ENCODE results near the gene SLC25A47.
A peak's percentile ranks its signal among the peaks of the same experiment; 100 is the strongest.
"Not testable (repeated sequence)": the region's sequence is repeated elsewhere in the genome, so short reads cannot be mapped to it uniquely, and the experiment has no call there.

SLC25A47 gene

GRCh38 chr14:100323121-100323941 is at the start of gene SLC25A47:
Gene SLC25A47, plus strand, starts transcription at chr14:100323339. Its CDS starts 76 bp downstream, at chr14:100323415.
- no peak for DNase-seq

- DNase-seq = no peak
Observed at GRCh38 chr14:100274250-100274649, 48.9 kb upstream of the SLC25A47 start.

GRCh38 chr14:100275214-100275613 is 47.9 kb upstream of the SLC25A47 start:
- no peak for DNase-seq

- no peak for DNase-seq
Observed at GRCh38 chr14:100278702-100279101, 44.4 kb upstream of the SLC25A47 start.

GRCh38 chr14:100279133-100279532 is 44.0 kb upstream of the SLC25A47 start:
- no peak for DNase-seq

- DNase-seq = no peak
Observed at GRCh38 chr14:100279563-100279962, 43.6 kb upstream of the SLC25A47 start.

GRCh38 chr14:100281286-100282082 is 41.7 kb upstream of the SLC25A47 start:
- DNase-seq = no peak

GRCh38 chr14:100282083-100282350 is 41.1 kb upstream of the SLC25A47 start:
- DNase-seq = no peak

GRCh38 chr14:100282766-100283419 is 40.2 kb upstream of the SLC25A47 start:
- DNase-seq = no peak

- not testable (repeated sequence) for DNase-seq
Observed at GRCh38 chr14:100283436-100283835, 39.7 kb upstream of the SLC25A47 start.

GRCh38 chr14:100283984-100284881 is 38.9 kb upstream of the SLC25A47 start:
- DNase-seq = no peak

GRCh38 chr14:100285021-100285912 is 37.9 kb upstream of the SLC25A47 start:
- DNase-seq = peak in 1 of 2 donors; percentile 41

GRCh38 chr14:100285913-100286400 is 37.2 kb upstream of the SLC25A47 start:
- DNase-seq = no peak

- DNase-seq = no peak
Observed at GRCh38 chr14:100286484-100287191, 36.5 kb upstream of the SLC25A47 start.

- DNase-seq = no peak
Observed at GRCh38 chr14:100287202-100287997, 35.7 kb upstream of the SLC25A47 start.

GRCh38 chr14:100287998-100288295 is 35.2 kb upstream of the SLC25A47 start:
- not testable (repeated sequence) for DNase-seq

GRCh38 chr14:100288382-100289185 is 34.6 kb upstream of the SLC25A47 start:
- DNase-seq = no peak

GRCh38 chr14:100289916-100290606 is 33.1 kb upstream of the SLC25A47 start:
- no peak for DNase-seq

Measured in hippocampal formation (tissue), 2 donors.